ENCODE results near the gene RCAN2. TPM values are rescaled to one million over a fixed set of nuclear protein-coding genes. Genes with fewer than 3 reads are reported as not detected.
A peak's percentile ranks its signal among the peaks of the same experiment; 100 is the strongest.

The RCAN2 gene
- total and polyA plus RNA-seq, 8 donors, result 2.5 to 35.8 (median 3.1) TPM

DNA sequence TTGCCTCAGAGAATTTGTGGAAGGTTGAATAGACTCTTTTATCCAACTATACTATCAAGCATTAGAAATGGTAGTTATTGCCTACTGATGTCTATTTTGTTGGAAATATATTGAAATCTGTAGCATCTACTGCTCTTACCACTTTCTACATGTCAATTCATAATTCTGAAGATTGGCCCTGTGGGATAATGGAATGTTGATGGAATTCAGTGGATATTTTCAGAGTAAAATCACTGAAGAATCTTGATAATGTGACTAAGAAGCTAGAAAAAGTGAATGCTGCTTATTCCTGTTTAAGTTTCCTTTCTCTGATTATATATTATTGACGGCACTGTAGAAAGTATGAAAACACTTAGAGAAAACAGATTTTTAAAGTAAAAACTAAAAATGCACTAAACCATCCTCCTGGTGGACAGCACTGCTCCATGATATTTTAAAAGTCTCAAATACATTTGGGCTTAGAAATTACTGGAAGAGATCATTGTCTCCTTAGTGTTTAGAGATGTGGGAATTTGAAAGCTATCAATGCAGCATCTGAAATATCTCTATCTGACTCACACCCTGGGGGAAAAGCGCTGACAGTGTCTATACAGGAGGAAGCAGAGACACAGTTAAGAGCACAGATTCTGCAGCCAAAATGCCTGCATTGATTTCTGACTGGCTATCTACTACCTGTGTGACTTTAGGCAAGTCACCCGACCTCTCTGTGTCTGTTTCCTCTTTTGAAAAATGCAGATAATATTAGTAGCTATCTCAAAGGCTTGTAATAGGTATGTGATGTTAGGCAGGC lies 37.9 kb upstream of the RCAN2 start:
- TF ChIP-seq, protein P1, sequence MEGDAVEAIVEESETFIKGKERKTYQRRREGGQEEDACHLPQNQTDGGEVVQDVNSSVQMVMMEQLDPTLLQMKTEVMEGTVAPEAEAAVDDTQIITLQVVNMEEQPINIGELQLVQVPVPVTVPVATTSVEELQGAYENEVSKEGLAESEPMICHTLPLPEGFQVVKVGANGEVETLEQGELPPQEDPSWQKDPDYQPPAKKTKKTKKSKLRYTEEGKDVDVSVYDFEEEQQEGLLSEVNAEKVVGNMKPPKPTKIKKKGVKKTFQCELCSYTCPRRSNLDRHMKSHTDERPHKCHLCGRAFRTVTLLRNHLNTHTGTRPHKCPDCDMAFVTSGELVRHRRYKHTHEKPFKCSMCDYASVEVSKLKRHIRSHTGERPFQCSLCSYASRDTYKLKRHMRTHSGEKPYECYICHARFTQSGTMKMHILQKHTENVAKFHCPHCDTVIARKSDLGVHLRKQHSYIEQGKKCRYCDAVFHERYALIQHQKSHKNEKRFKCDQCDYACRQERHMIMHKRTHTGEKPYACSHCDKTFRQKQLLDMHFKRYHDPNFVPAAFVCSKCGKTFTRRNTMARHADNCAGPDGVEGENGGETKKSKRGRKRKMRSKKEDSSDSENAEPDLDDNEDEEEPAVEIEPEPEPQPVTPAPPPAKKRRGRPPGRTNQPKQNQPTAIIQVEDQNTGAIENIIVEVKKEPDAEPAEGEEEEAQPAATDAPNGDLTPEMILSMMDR (IDR thresholded peaks at IDR 0.05), result no peak
- Histone ChIP-seq H3K4me1 (no peaks in the 10 kb centered on the region), H3K4me3 (no peak overlapping the region), H3K27me3 (no peaks in the 10 kb centered on the region), H3K9me3 (no peaks in the 10 kb centered on the region), H3K27ac (no peak overlapping the region), H3K36me3 (no peaks in the 10 kb centered on the region)
- DNase-seq (no peak), ATAC-seq (no peak)
- intact Hi-C loops (cut with DNase I), result no loop called here

DNA sequence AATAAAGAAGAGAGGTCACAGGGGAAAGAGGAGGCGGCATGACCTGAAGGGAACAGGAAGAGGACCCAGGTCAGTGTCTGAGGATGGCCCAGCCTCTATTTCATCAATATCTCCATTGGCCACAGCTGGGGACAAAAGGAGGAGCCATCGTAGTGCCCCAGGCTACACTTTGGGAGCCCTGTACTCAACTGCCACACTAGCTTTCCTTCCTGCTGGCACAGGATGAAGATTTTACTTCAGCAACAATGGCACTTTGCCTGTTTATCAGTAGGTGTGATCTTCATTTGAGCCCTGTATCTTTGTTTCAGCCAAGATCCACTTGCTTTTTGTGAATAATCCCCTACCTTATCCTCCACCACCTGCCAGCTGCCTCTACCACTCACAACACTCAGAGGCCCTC lies 35.4 kb upstream of the RCAN2 start:
- intact Hi-C loops (cut with DNase I), result no loop called here
- no peak for ATAC-seq
- Histone ChIP-seq H3K27me3 (no peaks in the 10 kb centered on the region), H3K4me1 (no peaks in the 10 kb centered on the region), H3K4me3 (no peak overlapping the region), H3K27ac (no peak overlapping the region), H3K36me3 (no peaks in the 10 kb centered on the region), H3K9me3 (no peaks in the 10 kb centered on the region)
- DNase-seq, result no peak
- TF ChIP-seq, protein P1 (IDR thresholded peaks at IDR 0.05), result no peak

DNA sequence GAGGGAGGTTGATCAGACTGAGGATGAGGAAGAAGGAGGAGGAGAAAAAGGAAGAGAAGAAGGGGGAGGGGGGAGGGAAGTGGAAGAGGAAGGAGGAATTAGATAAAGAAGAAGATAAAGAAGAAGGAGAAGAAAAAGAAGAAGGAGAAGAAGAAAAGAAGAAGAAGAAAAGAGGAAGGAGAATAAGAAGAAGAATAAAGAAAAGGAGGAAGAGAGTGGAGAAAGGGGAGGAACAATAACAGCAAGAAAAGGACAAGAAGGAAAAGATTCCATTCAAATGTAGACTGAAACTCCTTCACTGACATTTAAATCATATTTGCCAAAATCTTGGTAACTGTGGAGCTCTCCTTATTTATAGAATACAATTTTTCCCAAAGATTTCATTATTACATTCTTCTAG lies 34.3 kb upstream of the RCAN2 start:
- intact Hi-C loops (cut with DNase I), result no loop called here
- TF ChIP-seq, protein P1 (IDR thresholded peaks at IDR 0.05), result no peak
- no peak for DNase-seq

DNA sequence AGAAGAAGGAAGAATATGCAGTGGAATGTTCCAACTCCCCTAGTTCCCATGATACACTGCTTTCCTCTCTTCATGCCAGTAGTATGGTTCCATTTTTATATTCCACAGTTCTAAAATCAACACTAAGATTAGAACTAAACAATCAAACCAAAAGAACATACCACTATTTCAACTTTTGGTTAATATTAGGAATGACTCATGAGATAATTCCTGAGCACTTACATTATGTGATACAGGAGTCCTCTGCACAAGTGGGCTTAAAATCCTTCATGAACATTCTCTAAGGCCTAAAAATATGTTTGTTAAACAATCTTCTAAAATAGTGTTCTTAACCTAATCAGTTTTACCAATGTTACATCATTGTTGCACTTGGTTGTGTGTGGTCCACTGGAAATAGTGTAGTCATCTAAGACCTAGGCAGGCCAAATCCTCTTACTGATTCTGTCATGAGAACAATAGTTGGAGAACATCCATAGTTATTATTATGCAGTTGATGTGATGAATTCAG lies 30.3 kb upstream of the RCAN2 start:
- no peaks in the 10 kb centered on the region for H3K36me3 ChIP-seq
- no peak overlapping the region for H3K4me3 ChIP-seq
- H3K4me1 ChIP-seq, result peaks cover 0 to 5% of the 10 kb centered on the region in 2 donors
- no peaks in the 10 kb centered on the region for H3K27me3 ChIP-seq
- ATAC-seq, result peak; percentile 85
- no peaks in the 10 kb centered on the region for H3K9me3 ChIP-seq
- TF ChIP-seq, protein P1 (IDR thresholded peaks at IDR 0.05), result no peak
- intact Hi-C loops (cut with DNase I), result no loop called here
- no peak for DNase-seq
- peak overlapping the region in 1 of 2 donors; percentile 61 for H3K27ac ChIP-seq

More for the DNA sequence above, 34.3 kb upstream of the RCAN2 start:
- no peaks in the 10 kb centered on the region for H3K27me3 ChIP-seq
- no peaks in the 10 kb centered on the region for H3K9me3 ChIP-seq
- H3K36me3 ChIP-seq, result no peaks in the 10 kb centered on the region
- ATAC-seq, result no peak
- no peak overlapping the region for H3K27ac ChIP-seq
- H3K4me3 ChIP-seq, result no peak overlapping the region
- H3K4me1 ChIP-seq, result peaks cover 0 to 5% of the 10 kb centered on the region in 2 donors

DNA sequence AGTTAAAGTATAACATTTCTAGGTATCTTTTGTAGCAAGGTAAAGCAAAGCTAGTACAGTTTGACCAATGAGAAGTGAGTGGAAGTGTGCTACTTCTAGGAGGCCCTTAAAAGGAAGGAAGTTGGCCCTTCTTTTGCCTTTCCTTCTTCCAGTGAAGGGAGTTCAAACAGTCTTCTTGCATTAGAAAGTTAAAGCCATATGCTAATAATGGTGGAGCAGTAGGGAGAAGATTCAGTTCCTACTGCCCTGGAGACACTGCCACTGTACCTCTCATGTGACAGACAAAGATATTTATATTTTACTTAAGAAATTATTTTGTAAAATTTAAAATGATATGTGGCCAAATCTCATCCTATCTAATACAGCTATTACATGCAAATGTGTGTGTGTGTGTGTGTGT lies 26.0 kb upstream of the RCAN2 start:
- DNase-seq (no peak), ATAC-seq (no peak)
- Histone ChIP-seq H3K27ac (no peak overlapping the region), H3K4me3 (no peak overlapping the region), H3K36me3 (no peaks in the 10 kb centered on the region), H3K9me3 (no peaks in the 10 kb centered on the region), H3K4me1 (peaks cover 0 to 5% of the 10 kb centered on the region in 2 donors), H3K27me3 (no peaks in the 10 kb centered on the region)
- TF ChIP-seq, protein P1 (IDR thresholded peaks at IDR 0.05), result no peak
- intact Hi-C loops (cut with DNase I), result no loop called here
